H1 (cell line): Measurements from ENCODE around the gene NXN.

Experiments used
- HDAC6 ChIP-seq: IDR thresholded peaks from one replicate; pipeline ENCODE4 v1.7.1; 2012; ENCODE audit warnings: low read depth, mild to moderate bottlenecking, inconsistent platforms, low read length, moderate library complexity
- JUN ChIP-seq: IDR thresholded peaks from 2 replicates; pipeline ENCODE4 v1.6.1; 2011; ENCODE audit warnings: low read depth, mild to moderate bottlenecking, improper control_type of control experiment, low read length
- MAFK ChIP-seq: IDR thresholded peaks from 2 replicates; pipeline ENCODE4 v1.6.1; 2012; ENCODE audit warnings: low read depth, mild to moderate bottlenecking, improper control_type of control experiment, low read length
- SP2 ChIP-seq: IDR thresholded peaks from 2 replicates; pipeline ENCODE4 v1.6.1; 2012; ENCODE audit warnings: mild to moderate bottlenecking, low read length, inconsistent platforms
- SUZ12 ChIP-seq: fragments of 200-600 bp; sonication (generic); IDR thresholded peaks from 2 replicates; pipeline ENCODE4 v1.6.1; 2012; ENCODE audit warnings: mild to moderate bottlenecking, inconsistent platforms, low read length, moderate library complexity, mixed read lengths

GRCh38 chr17:1019451-1019850, 39.9 kb upstream of the NXN start:
- TF ChIP-seq JUN, result no peak
- TF ChIP-seq MAFK, result no peak
- TF ChIP-seq SP2, result no peak
- TF ChIP-seq SUZ12, result no peak
- no peak for TF ChIP-seq HDAC6
